ENCODE results near the gene HOOK2. TPM values are rescaled to one million over a fixed set of nuclear protein-coding genes. Genes with fewer than 3 reads are reported as not detected.
A peak's percentile ranks its signal among the peaks of the same experiment; 100 is the strongest.

Gene HOOK2
- total and polyA plus RNA-seq, 2 of the 13 experiments (the other 11 are each of a cell fraction or from before 2014, with no cell fraction given), result 9.2 to 12.9 TPM

DNA sequence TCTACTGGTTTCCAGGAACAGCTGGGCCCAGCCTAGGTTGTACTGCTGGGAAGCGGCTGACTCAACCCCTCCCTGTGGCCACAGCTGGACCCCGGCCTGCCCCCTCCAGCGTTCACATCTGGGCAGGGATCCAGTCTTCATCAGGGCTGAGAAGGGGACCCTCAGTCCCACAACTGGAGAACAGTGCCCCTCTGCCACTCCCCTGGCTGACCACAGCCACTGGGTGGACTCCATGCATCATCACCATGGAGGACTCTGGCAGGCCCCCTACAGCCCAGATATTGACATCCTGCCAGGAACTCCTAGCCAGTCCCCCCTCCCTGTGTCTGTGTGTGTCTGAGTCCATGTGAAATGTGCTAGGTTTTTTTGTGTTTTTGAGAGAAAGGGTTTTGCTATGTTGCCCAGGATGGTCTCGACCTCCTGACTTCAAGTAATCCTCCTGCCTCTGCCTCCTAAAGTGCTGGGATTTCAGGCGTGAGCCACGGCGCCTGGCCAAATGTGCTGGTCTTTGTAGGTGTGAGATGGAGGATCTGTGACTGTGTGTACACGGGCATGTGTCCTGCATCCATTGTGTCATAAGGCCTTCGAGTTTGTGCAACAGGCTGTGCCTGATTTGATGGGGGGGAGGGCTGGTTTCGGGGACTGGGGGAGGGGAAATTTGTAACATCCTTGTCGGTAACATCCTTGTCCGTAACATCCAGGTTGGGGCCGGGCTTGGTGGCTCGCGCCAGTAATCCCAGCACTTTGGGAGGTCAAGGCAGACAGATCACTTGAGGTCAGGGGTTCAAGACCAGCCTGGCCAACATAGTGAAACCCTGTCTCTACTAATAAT is 4.0 kb upstream of the HOOK2 start (continued):
- TF ChIP-seq KAT8 (CRISPR knock-in tag; IDR thresholded peaks at IDR 0.05) (peak; percentile 36; the same call in 1 of the 2 replicates), MED8 (CRISPR knock-in tag; IDR thresholded peaks at IDR 0.05; ENCODE audit: insufficient replicate concordance) (no peak), NBN (conservative IDR thresholded peaks at IDR 0.05) (no peak), CREM (IDR thresholded peaks at IDR 0.05) (peak; percentile 20; the same call in 1 of the 2 replicates), CREM (CRISPR knock-in tag; IDR thresholded peaks at IDR 0.05) (no peak), SPEN (CRISPR knock-in tag; IDR thresholded peaks at IDR 0.05; ENCODE audit: low read depth) (no peak), GPN1 (CRISPR knock-in tag; IDR thresholded peaks at IDR 0.05; ENCODE audit: borderline replicate concordance) (no peak), ZNF124 (CRISPR knock-in tag; IDR thresholded peaks at IDR 0.05) (no peak), TBL1XR1 (IDR thresholded peaks at IDR 0.05; ENCODE audit: borderline replicate concordance, low read length, partially characterized antibody) (no peak), SRY (CRISPR knock-in tag; IDR thresholded peaks at IDR 0.05) (no peak)
- TF ChIP-seq, protein P1, sequence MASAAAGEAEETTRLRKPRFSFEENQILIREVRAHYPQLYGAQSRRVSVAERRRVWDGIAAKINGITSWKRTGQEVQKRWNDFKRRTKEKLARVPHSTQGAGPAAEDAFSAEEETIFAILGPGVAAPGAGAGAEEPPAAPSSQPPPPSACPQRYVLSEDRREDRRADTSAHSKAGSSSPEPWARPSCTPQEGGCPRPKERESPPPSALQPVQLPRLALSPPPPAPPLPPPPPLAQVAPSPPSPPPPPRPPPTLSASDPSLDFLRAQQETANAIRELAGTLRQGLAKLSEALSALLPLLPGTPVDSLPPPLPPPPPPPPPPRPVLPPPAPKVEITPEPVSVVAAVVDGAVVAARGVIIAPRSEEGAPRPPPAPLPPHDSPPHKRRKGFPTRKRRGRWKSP (CRISPR knock-in tag; IDR thresholded peaks at IDR 0.05), result no peak
- TF ChIP-seq, protein P2, sequence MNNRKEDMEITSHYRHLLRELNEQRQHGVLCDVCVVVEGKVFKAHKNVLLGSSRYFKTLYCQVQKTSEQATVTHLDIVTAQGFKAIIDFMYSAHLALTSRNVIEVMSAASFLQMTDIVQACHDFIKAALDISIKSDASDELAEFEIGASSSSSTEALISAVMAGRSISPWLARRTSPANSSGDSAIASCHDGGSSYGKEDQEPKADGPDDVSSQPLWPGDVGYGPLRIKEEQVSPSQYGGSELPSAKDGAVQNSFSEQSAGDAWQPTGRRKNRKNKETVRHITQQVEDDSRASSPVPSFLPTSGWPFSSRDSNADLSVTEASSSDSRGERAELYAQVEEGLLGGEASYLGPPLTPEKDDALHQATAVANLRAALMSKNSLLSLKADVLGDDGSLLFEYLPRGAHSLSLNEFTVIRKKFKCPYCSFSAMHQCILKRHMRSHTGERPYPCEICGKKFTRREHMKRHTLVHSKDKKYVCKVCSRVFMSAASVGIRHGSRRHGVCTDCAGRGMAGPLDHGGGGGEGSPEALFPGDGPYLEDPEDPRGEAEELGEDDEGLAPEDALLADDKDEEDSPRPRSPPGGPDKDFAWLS (CRISPR knock-in tag; IDR thresholded peaks at IDR 0.05; ENCODE audit: borderline replicate concordance), result no peak
- TF ChIP-seq, protein P3, sequence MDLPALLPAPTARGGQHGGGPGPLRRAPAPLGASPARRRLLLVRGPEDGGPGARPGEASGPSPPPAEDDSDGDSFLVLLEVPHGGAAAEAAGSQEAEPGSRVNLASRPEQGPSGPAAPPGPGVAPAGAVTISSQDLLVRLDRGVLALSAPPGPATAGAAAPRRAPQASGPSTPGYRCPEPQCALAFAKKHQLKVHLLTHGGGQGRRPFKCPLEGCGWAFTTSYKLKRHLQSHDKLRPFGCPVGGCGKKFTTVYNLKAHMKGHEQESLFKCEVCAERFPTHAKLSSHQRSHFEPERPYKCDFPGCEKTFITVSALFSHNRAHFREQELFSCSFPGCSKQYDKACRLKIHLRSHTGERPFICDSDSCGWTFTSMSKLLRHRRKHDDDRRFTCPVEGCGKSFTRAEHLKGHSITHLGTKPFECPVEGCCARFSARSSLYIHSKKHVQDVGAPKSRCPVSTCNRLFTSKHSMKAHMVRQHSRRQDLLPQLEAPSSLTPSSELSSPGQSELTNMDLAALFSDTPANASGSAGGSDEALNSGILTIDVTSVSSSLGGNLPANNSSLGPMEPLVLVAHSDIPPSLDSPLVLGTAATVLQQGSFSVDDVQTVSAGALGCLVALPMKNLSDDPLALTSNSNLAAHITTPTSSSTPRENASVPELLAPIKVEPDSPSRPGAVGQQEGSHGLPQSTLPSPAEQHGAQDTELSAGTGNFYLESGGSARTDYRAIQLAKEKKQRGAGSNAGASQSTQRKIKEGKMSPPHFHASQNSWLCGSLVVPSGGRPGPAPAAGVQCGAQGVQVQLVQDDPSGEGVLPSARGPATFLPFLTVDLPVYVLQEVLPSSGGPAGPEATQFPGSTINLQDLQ (CRISPR knock-in tag; IDR thresholded peaks at IDR 0.05), result 0 out of 2 replicates have a peak, but pooled peaks have one; percentile 23
- TF ChIP-seq, protein P4, sequence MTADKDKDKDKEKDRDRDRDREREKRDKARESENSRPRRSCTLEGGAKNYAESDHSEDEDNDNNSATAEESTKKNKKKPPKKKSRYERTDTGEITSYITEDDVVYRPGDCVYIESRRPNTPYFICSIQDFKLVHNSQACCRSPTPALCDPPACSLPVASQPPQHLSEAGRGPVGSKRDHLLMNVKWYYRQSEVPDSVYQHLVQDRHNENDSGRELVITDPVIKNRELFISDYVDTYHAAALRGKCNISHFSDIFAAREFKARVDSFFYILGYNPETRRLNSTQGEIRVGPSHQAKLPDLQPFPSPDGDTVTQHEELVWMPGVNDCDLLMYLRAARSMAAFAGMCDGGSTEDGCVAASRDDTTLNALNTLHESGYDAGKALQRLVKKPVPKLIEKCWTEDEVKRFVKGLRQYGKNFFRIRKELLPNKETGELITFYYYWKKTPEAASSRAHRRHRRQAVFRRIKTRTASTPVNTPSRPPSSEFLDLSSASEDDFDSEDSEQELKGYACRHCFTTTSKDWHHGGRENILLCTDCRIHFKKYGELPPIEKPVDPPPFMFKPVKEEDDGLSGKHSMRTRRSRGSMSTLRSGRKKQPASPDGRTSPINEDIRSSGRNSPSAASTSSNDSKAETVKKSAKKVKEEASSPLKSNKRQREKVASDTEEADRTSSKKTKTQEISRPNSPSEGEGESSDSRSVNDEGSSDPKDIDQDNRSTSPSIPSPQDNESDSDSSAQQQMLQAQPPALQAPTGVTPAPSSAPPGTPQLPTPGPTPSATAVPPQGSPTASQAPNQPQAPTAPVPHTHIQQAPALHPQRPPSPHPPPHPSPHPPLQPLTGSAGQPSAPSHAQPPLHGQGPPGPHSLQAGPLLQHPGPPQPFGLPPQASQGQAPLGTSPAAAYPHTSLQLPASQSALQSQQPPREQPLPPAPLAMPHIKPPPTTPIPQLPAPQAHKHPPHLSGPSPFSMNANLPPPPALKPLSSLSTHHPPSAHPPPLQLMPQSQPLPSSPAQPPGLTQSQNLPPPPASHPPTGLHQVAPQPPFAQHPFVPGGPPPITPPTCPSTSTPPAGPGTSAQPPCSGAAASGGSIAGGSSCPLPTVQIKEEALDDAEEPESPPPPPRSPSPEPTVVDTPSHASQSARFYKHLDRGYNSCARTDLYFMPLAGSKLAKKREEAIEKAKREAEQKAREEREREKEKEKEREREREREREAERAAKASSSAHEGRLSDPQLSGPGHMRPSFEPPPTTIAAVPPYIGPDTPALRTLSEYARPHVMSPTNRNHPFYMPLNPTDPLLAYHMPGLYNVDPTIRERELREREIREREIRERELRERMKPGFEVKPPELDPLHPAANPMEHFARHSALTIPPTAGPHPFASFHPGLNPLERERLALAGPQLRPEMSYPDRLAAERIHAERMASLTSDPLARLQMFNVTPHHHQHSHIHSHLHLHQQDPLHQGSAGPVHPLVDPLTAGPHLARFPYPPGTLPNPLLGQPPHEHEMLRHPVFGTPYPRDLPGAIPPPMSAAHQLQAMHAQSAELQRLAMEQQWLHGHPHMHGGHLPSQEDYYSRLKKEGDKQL (CRISPR knock-in tag; IDR thresholded peaks at IDR 0.05; ENCODE audit: low read depth), result no peak
- TF ChIP-seq, protein P5, sequence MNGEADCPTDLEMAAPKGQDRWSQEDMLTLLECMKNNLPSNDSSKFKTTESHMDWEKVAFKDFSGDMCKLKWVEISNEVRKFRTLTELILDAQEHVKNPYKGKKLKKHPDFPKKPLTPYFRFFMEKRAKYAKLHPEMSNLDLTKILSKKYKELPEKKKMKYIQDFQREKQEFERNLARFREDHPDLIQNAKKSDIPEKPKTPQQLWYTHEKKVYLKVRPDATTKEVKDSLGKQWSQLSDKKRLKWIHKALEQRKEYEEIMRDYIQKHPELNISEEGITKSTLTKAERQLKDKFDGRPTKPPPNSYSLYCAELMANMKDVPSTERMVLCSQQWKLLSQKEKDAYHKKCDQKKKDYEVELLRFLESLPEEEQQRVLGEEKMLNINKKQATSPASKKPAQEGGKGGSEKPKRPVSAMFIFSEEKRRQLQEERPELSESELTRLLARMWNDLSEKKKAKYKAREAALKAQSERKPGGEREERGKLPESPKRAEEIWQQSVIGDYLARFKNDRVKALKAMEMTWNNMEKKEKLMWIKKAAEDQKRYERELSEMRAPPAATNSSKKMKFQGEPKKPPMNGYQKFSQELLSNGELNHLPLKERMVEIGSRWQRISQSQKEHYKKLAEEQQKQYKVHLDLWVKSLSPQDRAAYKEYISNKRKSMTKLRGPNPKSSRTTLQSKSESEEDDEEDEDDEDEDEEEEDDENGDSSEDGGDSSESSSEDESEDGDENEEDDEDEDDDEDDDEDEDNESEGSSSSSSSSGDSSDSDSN (CRISPR knock-in tag; IDR thresholded peaks at IDR 0.05), result 0 out of 2 replicates have a peak, but pooled peaks have one; percentile 40

Data from HepG2 (cell line).